NCI-H748 (cell line): Measurements from ENCODE around the gene GAB2.
"Not testable (repeated sequence)": the region's sequence is repeated elsewhere in the genome, so short reads cannot be mapped to it uniquely, and the experiment has no call there.

ENCODE experiments used
- DNase-seq: peaks from one replicate; lab custom pipeline; 2025; ENCODE audit not compliant: unreplicated experiment; lab: John Stamatoyannopoulos, UW

The GAB2 gene

GRCh38 chr11:78226684-78227680, 190.6 kb downstream of the GAB2 start:
- no peak for DNase-seq

- no peak for DNase-seq
Measured at GRCh38 chr11:78224906-78225420, 192.7 kb downstream of the GAB2 start.

- no peak for DNase-seq
Measured at GRCh38 chr11:78224506-78224905, 193.1 kb downstream of the GAB2 start.

GRCh38 chr11:78223320-78223954, 194.2 kb downstream of the GAB2 start:
- DNase-seq, result no peak

GRCh38 chr11:78222726-78223125, 194.9 kb downstream of the GAB2 start:
- not testable (repeated sequence) for DNase-seq

GRCh38 chr11:78221396-78222315, 196.0 kb downstream of the GAB2 start:
- DNase-seq, result no peak

- no peak for DNase-seq
Measured at GRCh38 chr11:78220218-78221157, 197.1 kb downstream of the GAB2 start.

GRCh38 chr11:78219493-78220217, 198.0 kb downstream of the GAB2 start:
- DNase-seq, result no peak

GRCh38 chr11:78218707-78219492, 198.7 kb downstream of the GAB2 start:
- no peak for DNase-seq

- DNase-seq, result no peak
Measured at GRCh38 chr11:78217650-78218541, 199.7 kb downstream of the GAB2 start.

- no peak for DNase-seq
Measured at GRCh38 chr11:78216571-78217287, 200.9 kb downstream of the GAB2 start.

GRCh38 chr11:78216021-78216420, 201.6 kb downstream of the GAB2 start:
- no peak for DNase-seq

GRCh38 chr11:78214331-78215194, 203.1 kb downstream of the GAB2 start:
- DNase-seq, result no peak

- no peak for DNase-seq
Measured at GRCh38 chr11:78213526-78214330, 203.9 kb downstream of the GAB2 start.
